ENCODE measurements around the gene MRPL24. TPM values are rescaled to one million over a fixed set of nuclear protein-coding genes. Genes with fewer than 3 reads are reported as not detected.
"Not testable (repeated sequence)": the region's sequence is repeated elsewhere in the genome, so short reads cannot be mapped to it uniquely, and the experiment has no call there.

Gene MRPL24
- polyA plus RNA-seq, 4 donors, result 57.7 to 102 (median 58.6) TPM

- WGBS, 3 donors, result 0 to 1% (median 0%) methylated on average over 49 to 50 of the region's 50 CpGs
- Histone ChIP-seq H3K27me3 (ENCODE audit: control insufficient read depth in 3 of 3, insufficient read depth in 3 of 3, low read length in 3 of 3) (no peaks in the 10 kb centered on the region), H3K36me3 (ENCODE audit: control insufficient read depth in 3 of 3, insufficient read depth in 2 of 3, low read depth in 1 of 3, low read length in 3 of 3) (peaks cover 0 to 14% (median 3%) of the 10 kb centered on the region in 3 donors), H3K27ac (ENCODE audit: low read depth in 1 of 3, low read length in 2 of 3) (peak within 1 kb of the TSS; percentile 79 to 97 (median 92)), H3K4me1 (ENCODE audit: control insufficient read depth in 3 of 3, insufficient read depth in 2 of 3, low read depth in 1 of 3, low read length in 2 of 3) (peaks cover 3 to 15% (median 5%) of the 10 kb centered on the region in 3 donors), H3K9me3 (ENCODE audit: control insufficient read depth in 2 of 2, insufficient read depth in 1 of 2, low read depth in 1 of 2, low read length in 1 of 2) (no peaks in the 10 kb centered on the region), H3K4me3 (ENCODE audit: low read depth in 1 of 3, low read length in 3 of 3) (peak within 1 kb of the TSS; percentile 72 to 91 (median 90))
- FAIRE-seq, result no peak
- DNase-seq, result peak; percentile 99 to 100
Measured at GRCh38 chr1:156767101-156767878, 26.4 kb upstream of the MRPL24 start, which contains the start of gene PRCC. Gene PRCC, plus strand, starts transcription at chr1:156767535. Its CDS starts 237 bp downstream, at chr1:156767772.

GRCh38 chr1:156766298-156767100 lies 25.6 kb upstream of the MRPL24 start:
- H3K9me3 ChIP-seq (ENCODE audit: control insufficient read depth in 2 of 2, insufficient read depth in 1 of 2, low read depth in 1 of 2, low read length in 1 of 2), result no peaks in the 10 kb centered on the region
- 4 to 8% (median 6%) methylated on average over 14 of the region's 14 CpGs for WGBS, 3 donors
- H3K36me3 ChIP-seq (ENCODE audit: control insufficient read depth in 3 of 3, insufficient read depth in 2 of 3, low read depth in 1 of 3, low read length in 3 of 3), result peaks cover 0 to 12% (median 3%) of the 10 kb centered on the region in 3 donors
- FAIRE-seq, result no peak
- peaks cover 3 to 15% (median 3%) of the 10 kb centered on the region in 3 donors for H3K4me1 ChIP-seq (ENCODE audit: control insufficient read depth in 3 of 3, insufficient read depth in 2 of 3, low read depth in 1 of 3, low read length in 2 of 3)
- DNase-seq, result no peak
- no peaks in the 10 kb centered on the region for H3K27me3 ChIP-seq (ENCODE audit: control insufficient read depth in 3 of 3, insufficient read depth in 3 of 3, low read length in 3 of 3)
- peak overlapping the region; percentile 65 to 97 (median 92) for H3K27ac ChIP-seq (ENCODE audit: low read depth in 1 of 3, low read length in 2 of 3)
- peak overlapping the region; percentile 38 to 74 (median 69) for H3K4me3 ChIP-seq (ENCODE audit: low read depth in 1 of 3, low read length in 3 of 3)

- DNase-seq, result peak in 1 of 2 donors; percentile 23
- WGBS, 3 donors, result 89 to 92% (median 90%) methylated on average over 5 of the region's 5 CpGs
- no peaks in the 10 kb centered on the region for H3K27me3 ChIP-seq (ENCODE audit: control insufficient read depth in 3 of 3, insufficient read depth in 3 of 3, low read length in 3 of 3)
- FAIRE-seq, result no peak
- no peaks in the 10 kb centered on the region for H3K9me3 ChIP-seq (ENCODE audit: control insufficient read depth in 2 of 2, insufficient read depth in 1 of 2, low read depth in 1 of 2, low read length in 1 of 2)
- peak overlapping the region in 2 of 3 donors; percentile 69 to 74 for H3K4me3 ChIP-seq (ENCODE audit: low read depth in 1 of 3, low read length in 3 of 3)
- peak overlapping the region in 1 of 3 donors; percentile 92 for H3K27ac ChIP-seq (ENCODE audit: low read depth in 1 of 3, low read length in 2 of 3)
- peaks cover 3 to 15% (median 3%) of the 10 kb centered on the region in 3 donors for H3K4me1 ChIP-seq (ENCODE audit: control insufficient read depth in 3 of 3, insufficient read depth in 2 of 3, low read depth in 1 of 3, low read length in 2 of 3)
- H3K36me3 ChIP-seq (ENCODE audit: control insufficient read depth in 3 of 3, insufficient read depth in 2 of 3, low read depth in 1 of 3, low read length in 3 of 3), result peaks cover 0 to 4% (median 0%) of the 10 kb centered on the region in 3 donors
Measured at GRCh38 chr1:156765666-156766065, 24.8 kb upstream of the MRPL24 start.

GRCh38 chr1:156765136-156765535 lies 24.2 kb upstream of the MRPL24 start:
- FAIRE-seq; H3K4me3 ChIP-seq (ENCODE audit: low read depth in 1 of 3, low read length in 3 of 3); H3K27me3 ChIP-seq (ENCODE audit: control insufficient read depth in 3 of 3, insufficient read depth in 3 of 3, low read length in 3 of 3); H3K9me3 ChIP-seq (ENCODE audit: control insufficient read depth in 2 of 2, insufficient read depth in 1 of 2, low read depth in 1 of 2, low read length in 1 of 2); DNase-seq; H3K36me3 ChIP-seq (ENCODE audit: control insufficient read depth in 3 of 3, insufficient read depth in 2 of 3, low read depth in 1 of 3, low read length in 3 of 3); H3K27ac ChIP-seq (ENCODE audit: low read depth in 1 of 3, low read length in 2 of 3): not testable (repeated sequence)
- peaks cover 3 to 14% (median 3%) of the 10 kb centered on the region in 3 donors for H3K4me1 ChIP-seq (ENCODE audit: control insufficient read depth in 3 of 3, insufficient read depth in 2 of 3, low read depth in 1 of 3, low read length in 2 of 3)
- 96 to 97% (median 96%) methylated on average over 14 to 15 of the region's 15 CpGs for WGBS, 3 donors

- FAIRE-seq, result no peak
Measured at GRCh38 chr1:156760796-156761104, 19.9 kb upstream of the MRPL24 start.

GRCh38 chr1:156760092-156760795 lies 19.4 kb upstream of the MRPL24 start:
- 55 to 69% (median 68%) methylated on average over 6 of the region's 6 CpGs for WGBS, 3 donors
- Histone ChIP-seq H3K36me3 (ENCODE audit: control insufficient read depth in 3 of 3, insufficient read depth in 2 of 3, low read depth in 1 of 3, low read length in 3 of 3) (no peaks in the 10 kb centered on the region), H3K4me3 (ENCODE audit: low read depth in 1 of 3, low read length in 3 of 3) (no peak overlapping the region), H3K4me1 (ENCODE audit: control insufficient read depth in 3 of 3, insufficient read depth in 2 of 3, low read depth in 1 of 3, low read length in 2 of 3) (no peaks in the 10 kb centered on the region), H3K27ac (ENCODE audit: low read depth in 1 of 3, low read length in 2 of 3) (no peak overlapping the region), H3K9me3 (ENCODE audit: control insufficient read depth in 2 of 2, insufficient read depth in 1 of 2, low read depth in 1 of 2, low read length in 1 of 2) (no peaks in the 10 kb centered on the region), H3K27me3 (ENCODE audit: control insufficient read depth in 3 of 3, insufficient read depth in 3 of 3, low read length in 3 of 3) (no peaks in the 10 kb centered on the region)
- DNase-seq (no peak), FAIRE-seq (no peak)

More at GRCh38 chr1:156760796-156761104, 19.9 kb upstream of the MRPL24 start:
- DNase-seq, result no peak
- H3K4me1 ChIP-seq (ENCODE audit: control insufficient read depth in 3 of 3, insufficient read depth in 2 of 3, low read depth in 1 of 3, low read length in 2 of 3), result peaks cover 0 to 3% (median 0%) of the 10 kb centered on the region in 3 donors
- 50 to 79% (median 59%) methylated on average over 4 of the region's 4 CpGs for WGBS, 3 donors
- H3K27ac ChIP-seq (ENCODE audit: low read depth in 1 of 3, low read length in 2 of 3), result no peak overlapping the region
- H3K4me3 ChIP-seq (ENCODE audit: low read depth in 1 of 3, low read length in 3 of 3), result no peak overlapping the region
- no peaks in the 10 kb centered on the region for H3K27me3 ChIP-seq (ENCODE audit: control insufficient read depth in 3 of 3, insufficient read depth in 3 of 3, low read length in 3 of 3)
- no peaks in the 10 kb centered on the region for H3K9me3 ChIP-seq (ENCODE audit: control insufficient read depth in 2 of 2, insufficient read depth in 1 of 2, low read depth in 1 of 2, low read length in 1 of 2)
- H3K36me3 ChIP-seq (ENCODE audit: control insufficient read depth in 3 of 3, insufficient read depth in 2 of 3, low read depth in 1 of 3, low read length in 3 of 3), result no peaks in the 10 kb centered on the region

GRCh38 chr1:156757572-156758253 lies 16.8 kb upstream of the MRPL24 start:
- not testable (repeated sequence) for H3K27ac ChIP-seq (ENCODE audit: low read depth in 1 of 3, low read length in 2 of 3); DNase-seq; H3K4me3 ChIP-seq (ENCODE audit: low read depth in 1 of 3, low read length in 3 of 3)

More at GRCh38 chr1:156757572-156758253, 16.8 kb upstream of the MRPL24 start:
- not testable (repeated sequence) for H3K9me3 ChIP-seq (ENCODE audit: control insufficient read depth in 2 of 2, insufficient read depth in 1 of 2, low read depth in 1 of 2, low read length in 1 of 2); FAIRE-seq; H3K27me3 ChIP-seq (ENCODE audit: control insufficient read depth in 3 of 3, insufficient read depth in 3 of 3, low read length in 3 of 3); H3K4me1 ChIP-seq (ENCODE audit: control insufficient read depth in 3 of 3, insufficient read depth in 2 of 3, low read depth in 1 of 3, low read length in 2 of 3); H3K36me3 ChIP-seq (ENCODE audit: control insufficient read depth in 3 of 3, insufficient read depth in 2 of 3, low read depth in 1 of 3, low read length in 3 of 3)
- WGBS, 3 donors, result 84 to 91% (median 87%) methylated on average over 10 of the region's 10 CpGs
